Femur (tissue), 1 donor: Measurements from ENCODE around the gene TMEM72.
A peak's percentile ranks its signal among the peaks of the same experiment; 100 is the strongest.

Source experiments
- DNase-seq: peaks from one replicate; pipeline ENCODE4 v3.0.0-alpha.2; 2017

TMEM72 gene

GRCh38 chr10:44981172-44982113, 70.3 kb downstream of the TMEM72 start:
- peak; percentile 67 for DNase-seq

GRCh38 chr10:44982114-44982460, 71.0 kb downstream of the TMEM72 start:
- no peak for DNase-seq

DNA sequence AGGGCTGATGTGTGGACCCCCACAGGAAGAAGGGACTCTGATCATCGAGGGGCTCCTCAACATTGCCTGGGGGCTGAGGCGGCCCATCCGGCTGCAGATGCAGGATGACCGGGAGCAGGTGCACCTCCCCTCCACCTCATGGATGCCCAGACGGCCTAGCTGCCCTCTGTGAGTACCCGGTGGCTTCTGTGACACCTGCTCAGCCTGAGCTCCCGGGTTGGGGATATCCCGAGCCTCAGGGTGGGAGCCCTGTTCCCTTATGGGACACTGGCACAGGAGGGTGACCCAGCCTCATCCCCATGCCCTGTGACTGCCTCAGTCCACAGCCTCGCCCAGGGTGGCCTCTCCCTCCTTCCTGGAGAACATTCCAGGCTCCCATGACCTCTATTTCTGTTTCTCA, 71.4 kb downstream of the TMEM72 start:
- DNase-seq = no peak

DNA sequence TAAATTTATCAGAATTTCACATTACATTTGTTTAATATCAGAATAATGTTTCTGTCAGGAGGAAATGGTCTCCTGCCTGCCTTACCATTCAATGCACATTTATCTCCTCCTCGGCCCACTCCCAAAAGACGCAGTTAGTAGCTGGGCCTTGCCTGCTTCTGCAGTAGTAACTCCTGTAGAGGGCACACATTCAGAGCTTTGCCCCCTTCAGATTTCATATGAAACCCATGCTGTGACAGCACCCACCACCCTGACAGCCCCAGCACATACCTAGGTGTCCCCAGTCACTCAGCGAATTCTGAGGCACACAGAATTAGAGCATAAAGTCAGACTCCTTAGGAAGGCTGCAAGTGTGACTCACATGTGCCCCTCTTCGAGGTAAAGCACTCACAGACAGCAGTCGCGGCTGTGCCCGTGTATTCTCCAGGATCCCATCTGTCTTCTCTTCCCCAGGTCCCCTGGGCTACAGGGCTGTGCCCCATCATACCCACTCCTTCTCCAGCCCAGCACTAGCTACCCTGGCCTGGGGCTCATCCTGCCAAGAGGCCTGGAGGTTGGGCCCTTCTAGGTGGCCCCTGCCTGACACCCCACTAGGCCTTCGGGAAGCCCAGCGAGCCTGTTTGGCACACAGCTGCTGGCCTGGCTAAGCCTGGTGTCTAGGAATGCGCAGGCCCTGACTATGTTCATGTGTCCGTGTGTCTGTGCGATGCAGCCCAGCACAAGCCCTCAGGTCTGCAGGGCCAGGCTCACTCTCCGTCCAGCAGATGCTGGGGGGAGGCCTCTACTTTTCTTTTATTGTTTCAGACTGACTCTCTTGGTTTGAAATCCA, 72.1 kb downstream of the TMEM72 start:
- no peak for DNase-seq

DNA sequence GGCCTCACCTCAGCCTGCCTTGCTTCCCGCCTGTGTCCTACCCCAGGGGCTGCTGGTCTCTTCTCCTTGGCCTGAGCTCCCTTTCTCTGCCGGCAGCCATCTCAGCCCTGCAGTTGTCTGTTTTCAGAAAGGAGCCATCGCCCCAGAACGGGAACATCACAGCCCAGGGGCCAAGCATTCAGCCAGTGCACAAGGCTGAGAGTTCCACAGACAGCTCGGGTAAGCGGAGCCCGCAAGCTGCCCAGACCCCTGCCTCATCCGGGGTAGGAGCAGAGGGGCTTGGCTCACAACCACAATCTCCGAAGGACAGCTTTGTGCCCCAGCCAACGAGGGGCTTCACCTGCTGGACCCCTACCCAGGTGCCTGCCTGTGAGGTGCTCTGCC, 72.8 kb downstream of the TMEM72 start:
- DNase-seq = no peak

DNA sequence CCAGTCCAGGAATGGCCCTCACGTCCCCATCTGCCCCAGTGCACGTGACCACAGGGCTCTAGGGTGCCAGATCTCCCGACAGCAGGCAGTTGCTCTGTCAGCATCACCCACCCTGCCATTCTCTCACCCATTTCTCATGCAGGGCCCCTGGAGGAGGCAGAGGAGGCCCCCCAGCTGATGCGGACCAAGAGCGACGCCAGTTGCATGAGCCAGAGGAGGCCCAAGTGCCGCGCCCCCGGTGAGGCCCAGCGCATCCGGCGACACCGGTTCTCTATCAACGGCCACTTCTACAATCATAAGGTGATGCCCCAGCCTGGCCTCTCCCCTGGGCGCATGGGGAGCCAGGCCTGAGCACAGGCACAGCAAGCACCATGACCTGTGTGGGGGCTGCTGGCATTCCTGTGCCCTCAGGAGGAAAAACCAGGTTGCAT, 73.5 kb downstream of the TMEM72 start:
- DNase-seq = no peak

GRCh38 chr10:44985175-44985681, 74.1 kb downstream of the TMEM72 start:
- no peak for DNase-seq

GRCh38 chr10:44986179-44986578, 75.0 kb downstream of the TMEM72 start:
- DNase-seq = no peak
